ENCODE measurements around the gene SORCS2.
A peak's percentile ranks its signal among the peaks of the same experiment; 100 is the strongest.

The SORCS2 gene

GRCh38 chr4:7766661-7767345 lies 574.5 kb downstream of the SORCS2 start:
- no peak for DNase-seq (ENCODE audit: low read depth in 3 of 3, low spot score in 1 of 3)

- DNase-seq (ENCODE audit: low read depth in 3 of 3, low spot score in 1 of 3): no peak
Observed at GRCh38 chr4:7767526-7767925, 575.2 kb downstream of the SORCS2 start.

GRCh38 chr4:7767966-7768365 lies 575.6 kb downstream of the SORCS2 start:
- DNase-seq (ENCODE audit: low read depth in 3 of 3, low spot score in 1 of 3): no peak

- DNase-seq (ENCODE audit: low read depth in 3 of 3, low spot score in 1 of 3): no peak
Observed at GRCh38 chr4:7768736-7769135, 576.4 kb downstream of the SORCS2 start.

GRCh38 chr4:7769396-7770223 lies 577.3 kb downstream of the SORCS2 start:
- no peak for DNase-seq (ENCODE audit: low read depth in 3 of 3, low spot score in 1 of 3)

GRCh38 chr4:7770224-7771050 lies 578.1 kb downstream of the SORCS2 start:
- DNase-seq (ENCODE audit: low read depth in 3 of 3, low spot score in 1 of 3): no peak

GRCh38 chr4:7771056-7771455 lies 578.7 kb downstream of the SORCS2 start:
- peak in 1 of 3 donors; percentile 26 for DNase-seq (ENCODE audit: low read depth in 3 of 3, low spot score in 1 of 3)

GRCh38 chr4:7771541-7772507 lies 579.5 kb downstream of the SORCS2 start:
- DNase-seq (ENCODE audit: low read depth in 3 of 3, low spot score in 1 of 3): no peak

GRCh38 chr4:7772711-7773385 lies 580.5 kb downstream of the SORCS2 start:
- DNase-seq (ENCODE audit: low read depth in 3 of 3, low spot score in 1 of 3): no peak

- DNase-seq (ENCODE audit: low read depth in 3 of 3, low spot score in 1 of 3): no peak
Observed at GRCh38 chr4:7773401-7774180, 581.3 kb downstream of the SORCS2 start.

- DNase-seq (ENCODE audit: low read depth in 3 of 3, low spot score in 1 of 3): no peak
Observed at GRCh38 chr4:7774301-7775294, 582.3 kb downstream of the SORCS2 start.

- no peak for DNase-seq (ENCODE audit: low read depth in 3 of 3, low spot score in 1 of 3)
Observed at GRCh38 chr4:7775396-7775795, 583.1 kb downstream of the SORCS2 start.

- DNase-seq (ENCODE audit: low read depth in 3 of 3, low spot score in 1 of 3): no peak
Observed at GRCh38 chr4:7777017-7777710, 584.8 kb downstream of the SORCS2 start.

- no peak for DNase-seq (ENCODE audit: low read depth in 3 of 3, low spot score in 1 of 3)
Observed at GRCh38 chr4:7777871-7778509, 585.7 kb downstream of the SORCS2 start.

- no peak for DNase-seq (ENCODE audit: low read depth in 3 of 3, low spot score in 1 of 3)
Observed at GRCh38 chr4:7778510-7779431, 586.4 kb downstream of the SORCS2 start.

- DNase-seq (ENCODE audit: low read depth in 3 of 3, low spot score in 1 of 3): no peak
Observed at GRCh38 chr4:7779432-7779768, 587.1 kb downstream of the SORCS2 start.
